HG02981 (cell line): ENCODE data around the gene LINGO3.

Experiments used
- ATAC-seq: cut with Tn5 transposase; IDR thresholded peaks from one replicate; pipeline ENCODE4 v1.9.1; 2021; ENCODE audit warnings: mild to moderate bottlenecking, moderate library complexity; ENCODE audit not compliant: unreplicated experiment

LINGO3 gene

DNA sequence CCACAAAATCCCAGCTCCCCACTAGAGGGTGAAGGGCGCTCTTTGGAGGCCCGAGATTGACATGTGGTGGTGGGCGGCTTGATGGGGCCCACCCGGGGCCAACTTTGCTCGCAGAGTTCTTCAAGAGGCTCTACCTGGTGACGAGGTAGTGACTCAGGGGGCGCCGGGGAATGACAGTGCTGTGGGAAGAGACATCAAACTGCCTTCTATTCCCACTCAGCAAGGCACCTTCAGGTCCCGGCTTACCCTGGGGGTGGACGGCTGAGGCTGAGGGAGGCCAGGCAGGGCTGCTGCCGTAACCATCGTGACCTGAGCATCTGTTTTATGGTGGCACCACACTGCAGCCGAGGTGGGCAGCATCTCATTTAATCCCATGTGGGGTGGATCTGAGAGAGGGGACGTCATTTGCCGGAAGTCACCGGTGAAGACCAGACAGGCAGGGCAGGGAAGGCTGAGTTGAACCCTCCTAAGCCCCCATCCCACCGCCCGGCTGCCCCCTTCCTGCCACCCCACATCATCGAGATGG lies 1.6 kb downstream of the LINGO3 start:
- ATAC-seq = no peak

DNA sequence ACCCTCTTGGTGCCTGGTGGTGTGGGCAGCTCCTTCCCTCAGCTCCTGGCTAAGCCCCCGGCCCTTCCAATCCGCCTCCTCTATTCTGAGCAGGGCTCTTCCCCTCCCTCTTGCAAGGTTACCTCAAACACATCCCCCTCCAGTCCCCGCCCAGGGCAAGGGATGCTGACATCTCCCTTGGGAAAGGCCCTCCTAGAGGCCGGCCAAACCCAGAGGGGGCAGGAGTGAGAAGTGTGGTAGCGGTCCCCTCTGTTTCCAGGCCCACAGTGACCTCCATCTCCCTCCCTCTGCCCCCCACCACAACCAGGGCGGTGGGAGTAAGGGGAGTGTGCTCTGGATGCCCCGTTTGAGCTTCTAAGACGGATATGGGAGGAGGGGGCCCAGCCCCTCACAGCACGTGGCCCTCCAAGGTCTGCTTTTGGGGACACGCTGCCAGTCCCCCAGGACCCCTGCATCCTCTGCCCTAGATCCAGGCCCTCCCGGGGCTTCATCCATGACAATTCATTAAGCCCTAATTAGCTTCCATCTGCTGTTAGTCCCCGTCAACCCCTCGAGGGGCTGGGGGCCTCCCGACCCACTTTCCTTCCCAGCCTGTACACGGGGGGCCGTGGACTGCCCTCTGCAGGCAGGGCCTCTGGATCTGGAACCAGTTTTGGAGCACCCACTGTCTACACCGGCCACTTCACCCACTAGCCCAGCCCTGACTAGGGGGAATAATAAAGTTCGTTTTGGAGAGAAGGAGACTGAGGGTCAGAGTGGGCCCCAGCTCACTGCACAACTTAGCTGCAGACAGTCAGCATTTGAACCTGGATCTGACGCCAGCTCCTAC lies 2.3 kb downstream of the LINGO3 start:
- ATAC-seq = no peak

DNA sequence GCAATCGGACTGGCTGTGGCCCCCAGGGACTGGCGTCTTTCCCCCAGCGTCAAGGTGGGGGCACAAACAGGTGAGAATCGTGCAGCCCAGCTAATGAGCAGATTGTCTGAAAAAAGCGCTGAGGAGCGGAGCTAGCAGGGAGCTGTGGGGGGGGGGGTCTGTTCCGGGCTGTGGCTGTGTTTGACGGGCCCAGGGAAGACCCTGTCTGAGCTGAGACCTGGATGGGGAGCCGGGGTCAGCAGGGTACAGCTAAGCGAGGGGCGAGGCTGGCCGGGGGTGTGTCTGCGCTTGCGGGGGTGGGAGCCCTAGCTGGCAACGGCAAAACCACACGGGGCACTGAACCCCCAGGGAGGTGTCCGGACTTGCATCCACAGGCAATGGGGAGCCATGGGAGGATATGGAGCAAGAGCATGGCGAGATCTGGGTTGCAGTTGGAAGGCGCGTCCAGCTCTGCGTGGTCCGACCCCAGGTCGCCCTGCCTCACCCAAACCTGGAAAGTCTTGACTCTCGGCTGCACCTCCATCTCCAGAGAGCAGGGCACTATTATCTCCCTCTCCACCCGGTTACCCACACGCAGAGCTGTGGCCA lies 4.6 kb downstream of the LINGO3 start:
- no peak for ATAC-seq

DNA sequence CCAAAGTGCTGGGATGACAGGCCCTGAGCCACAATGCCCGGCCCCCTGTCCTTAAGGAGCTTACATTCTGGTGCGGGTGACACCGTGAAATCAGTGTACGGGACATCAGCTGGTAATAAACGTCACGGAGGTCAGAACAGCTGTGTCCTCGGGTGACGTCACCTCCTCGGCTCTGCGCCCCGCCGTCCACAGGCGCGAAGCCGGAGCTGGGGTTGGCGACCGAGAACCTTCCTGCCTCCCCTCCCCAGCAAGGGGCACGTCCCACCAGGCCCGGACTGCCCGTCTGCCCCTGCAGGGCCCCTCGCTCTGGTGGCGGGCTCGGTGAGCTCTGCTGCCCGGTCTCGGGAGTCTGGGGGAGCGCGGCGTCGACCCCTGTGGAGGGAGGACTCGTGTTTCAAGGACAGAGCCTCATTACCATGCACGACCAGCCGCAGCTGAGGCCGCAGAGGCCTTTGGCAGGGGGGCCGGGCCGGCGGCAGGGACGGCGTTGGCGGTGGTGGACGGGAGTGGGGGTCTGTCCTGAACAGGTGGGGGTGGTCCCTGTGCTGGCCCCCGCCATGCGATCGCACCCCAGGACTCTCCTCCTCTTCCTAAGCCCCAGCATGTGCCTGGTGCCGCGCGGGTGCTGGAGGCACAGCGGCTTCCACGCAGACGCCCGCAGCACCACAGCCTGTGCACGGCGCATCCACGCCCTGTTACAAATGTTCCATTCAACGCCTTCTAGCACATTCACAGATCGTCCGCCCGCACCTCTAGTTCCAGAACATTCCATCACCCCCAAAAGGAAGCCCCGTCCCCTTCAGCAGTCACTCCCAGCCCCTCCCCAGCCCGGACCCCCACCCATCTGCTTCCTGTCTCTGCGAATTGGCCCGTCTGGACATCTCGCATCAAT lies 5.4 kb downstream of the LINGO3 start:
- ATAC-seq = no peak

DNA sequence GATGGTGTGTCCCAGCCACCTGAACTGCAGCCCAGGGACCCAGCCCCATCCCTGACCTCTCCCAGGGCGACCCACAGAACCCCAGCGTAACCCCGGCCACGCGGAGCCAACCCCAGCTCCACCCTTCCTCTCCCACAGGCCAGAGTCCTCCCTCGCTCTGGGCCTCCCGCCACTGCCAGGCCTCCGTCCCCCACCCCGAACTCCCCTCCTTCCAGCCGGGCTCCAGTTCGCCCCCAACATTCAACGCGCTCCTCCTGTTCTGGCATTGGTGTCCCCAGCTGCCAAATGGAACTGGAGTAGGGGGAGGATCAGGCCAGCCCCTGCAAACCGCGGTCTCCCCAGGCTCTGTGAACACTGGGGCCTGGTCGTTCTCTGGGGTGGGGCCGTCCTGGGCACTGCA lies 7.4 kb downstream of the LINGO3 start:
- no peak for ATAC-seq

DNA sequence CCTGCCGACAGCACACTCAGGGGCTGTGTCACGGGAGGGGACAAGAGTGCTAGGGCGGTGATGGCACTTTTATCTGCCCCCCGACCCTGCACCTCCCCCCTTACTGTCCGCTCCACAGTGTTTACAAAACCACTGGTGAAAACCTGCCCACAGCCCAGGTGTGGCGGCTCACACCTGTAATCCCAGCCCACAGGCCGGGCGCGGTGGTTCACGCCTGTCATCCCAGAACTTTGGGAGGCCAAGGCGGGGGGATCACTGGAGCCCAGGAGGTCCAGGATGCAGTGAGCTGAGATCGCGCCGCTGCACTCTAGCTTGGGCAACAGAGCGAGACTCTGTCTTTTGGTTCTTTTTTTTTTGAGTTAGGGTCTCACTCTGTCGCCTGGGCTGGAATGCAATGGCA lies 11.8 kb downstream of the LINGO3 start:
- no peak for ATAC-seq

DNA sequence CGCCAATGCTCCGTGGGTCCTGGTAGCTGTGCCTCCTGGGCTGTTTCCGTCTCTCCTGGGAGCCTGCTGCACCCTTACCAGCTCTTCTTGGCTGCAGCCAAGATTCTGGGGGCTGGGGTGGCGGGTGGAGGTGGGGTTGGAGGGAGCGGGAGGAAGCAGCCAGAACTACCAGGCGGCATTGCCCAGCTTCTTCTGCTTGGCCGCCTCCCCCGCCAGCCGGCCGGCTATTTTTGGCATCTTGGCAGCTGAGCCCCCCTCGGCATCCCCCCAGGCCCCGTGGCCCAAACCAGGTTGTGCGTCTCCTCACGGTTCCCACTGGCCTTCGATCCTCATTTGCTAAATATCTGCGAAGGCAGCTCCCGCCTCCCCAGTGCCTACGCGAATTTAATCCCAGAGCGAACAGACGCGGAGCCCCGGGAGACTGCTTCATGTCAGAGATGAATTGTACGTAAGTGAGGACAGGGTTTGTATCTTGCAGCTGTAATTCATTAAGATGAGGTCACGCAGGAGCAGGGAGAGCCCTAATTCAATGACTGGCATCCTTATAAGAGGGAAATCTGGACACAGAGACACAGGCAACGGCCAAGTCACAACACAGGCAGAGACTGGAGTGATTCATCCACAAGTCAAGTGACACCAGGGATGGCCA lies 13.1 kb downstream of the LINGO3 start:
- no peak for ATAC-seq

DNA sequence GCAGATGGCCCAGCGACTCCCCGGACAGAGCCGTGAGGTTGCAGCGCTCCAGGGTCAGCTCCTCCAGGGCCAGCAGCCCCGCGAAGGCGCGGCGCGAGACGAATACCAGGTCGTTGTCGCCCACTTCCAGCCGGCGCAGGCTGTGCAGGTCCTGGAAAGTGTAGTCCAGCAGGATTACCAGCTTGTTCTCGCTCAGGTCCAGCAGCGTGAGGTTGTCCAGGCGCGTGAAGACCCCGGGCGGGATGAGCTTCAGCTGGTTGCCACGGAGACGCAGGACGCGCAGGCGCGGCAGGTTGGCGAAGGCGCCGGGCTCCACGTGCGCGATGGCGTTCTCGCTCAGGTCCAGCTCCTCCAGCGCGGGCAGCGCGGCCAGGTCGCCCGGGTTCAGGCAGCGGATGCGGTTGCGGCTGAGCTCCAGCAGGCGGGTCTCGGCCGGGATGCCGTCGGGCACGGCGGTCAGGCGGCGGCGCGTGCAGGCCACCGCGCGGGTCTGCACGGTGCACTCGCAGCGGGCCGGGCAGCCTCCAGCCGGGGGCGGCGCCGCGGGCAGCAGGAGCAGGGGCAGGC lies 16.7 kb downstream of the LINGO3 start:
- ATAC-seq = no peak

DNA sequence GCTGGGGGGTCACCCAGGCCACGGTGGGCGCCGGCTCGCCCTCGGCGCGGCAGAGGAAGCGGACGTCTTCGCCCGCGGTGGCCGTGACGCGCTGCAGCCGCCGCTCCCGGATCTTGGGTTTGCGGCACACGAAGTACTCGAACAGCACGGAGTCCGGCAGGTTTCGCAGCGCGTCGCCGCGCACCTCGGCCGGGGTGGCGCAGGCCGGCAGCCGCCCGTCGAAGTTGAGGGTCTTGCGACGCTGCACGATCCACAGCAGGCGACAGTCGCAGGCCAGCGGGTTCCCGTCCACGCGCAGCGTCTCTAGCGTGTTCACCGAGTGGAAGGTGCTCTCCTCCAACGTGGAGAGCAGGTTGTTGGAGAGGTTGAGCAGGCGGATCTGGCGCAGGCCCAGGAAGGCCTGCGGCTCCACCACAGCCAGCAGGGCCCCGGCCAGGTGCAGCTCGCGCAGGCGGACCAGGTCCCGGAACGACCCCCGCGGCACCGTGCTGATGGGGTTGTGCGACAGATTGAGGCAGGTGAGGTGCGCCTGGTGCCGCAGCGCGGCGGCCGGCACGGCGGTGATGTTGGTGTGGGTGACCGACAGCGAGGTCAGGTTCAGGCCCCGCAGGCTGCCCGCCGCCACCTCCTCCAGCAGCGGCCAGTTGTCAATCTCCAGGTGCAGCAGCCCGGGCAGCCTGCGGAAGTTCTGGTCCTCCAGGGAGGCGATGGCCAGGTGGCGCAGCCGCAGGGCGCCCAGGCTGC lies 17.3 kb downstream of the LINGO3 start:
- ATAC-seq = no peak

DNA sequence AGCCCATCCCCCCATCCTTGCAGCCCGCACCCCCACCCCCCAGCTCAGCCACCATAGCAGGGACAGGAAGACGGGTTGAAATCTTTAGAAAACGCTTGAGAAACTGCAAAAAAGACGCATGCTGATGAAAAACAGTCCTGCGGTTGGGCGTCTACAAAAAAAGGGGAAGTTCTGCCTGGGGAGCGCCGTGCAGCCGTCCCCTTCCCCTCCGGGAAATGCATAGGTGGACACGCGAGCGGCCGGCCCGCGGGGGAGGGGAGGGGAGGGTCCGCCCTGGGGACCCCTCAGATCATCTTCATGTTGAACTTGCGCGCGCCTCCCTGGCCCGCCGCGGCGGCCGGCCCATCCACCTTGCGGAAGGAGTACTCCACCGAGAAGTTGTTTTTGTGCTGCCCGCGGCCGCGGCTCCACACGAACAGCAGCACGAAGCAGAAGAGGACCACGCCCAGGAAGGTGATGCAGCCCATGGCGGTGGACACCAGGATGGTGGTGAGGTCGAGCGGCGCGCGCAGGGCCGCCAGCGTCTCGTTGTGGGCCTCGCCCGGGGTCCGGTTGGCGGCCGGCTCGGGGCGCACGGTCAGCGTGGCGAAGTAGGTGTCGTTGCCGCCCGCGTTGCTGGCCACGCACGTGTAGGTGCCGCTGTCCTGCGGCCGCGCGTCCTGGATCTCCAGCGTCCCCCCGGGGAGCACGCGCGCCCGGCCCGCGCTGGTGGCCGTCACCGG lies 18.1 kb downstream of the LINGO3 start:
- no peak for ATAC-seq

DNA sequence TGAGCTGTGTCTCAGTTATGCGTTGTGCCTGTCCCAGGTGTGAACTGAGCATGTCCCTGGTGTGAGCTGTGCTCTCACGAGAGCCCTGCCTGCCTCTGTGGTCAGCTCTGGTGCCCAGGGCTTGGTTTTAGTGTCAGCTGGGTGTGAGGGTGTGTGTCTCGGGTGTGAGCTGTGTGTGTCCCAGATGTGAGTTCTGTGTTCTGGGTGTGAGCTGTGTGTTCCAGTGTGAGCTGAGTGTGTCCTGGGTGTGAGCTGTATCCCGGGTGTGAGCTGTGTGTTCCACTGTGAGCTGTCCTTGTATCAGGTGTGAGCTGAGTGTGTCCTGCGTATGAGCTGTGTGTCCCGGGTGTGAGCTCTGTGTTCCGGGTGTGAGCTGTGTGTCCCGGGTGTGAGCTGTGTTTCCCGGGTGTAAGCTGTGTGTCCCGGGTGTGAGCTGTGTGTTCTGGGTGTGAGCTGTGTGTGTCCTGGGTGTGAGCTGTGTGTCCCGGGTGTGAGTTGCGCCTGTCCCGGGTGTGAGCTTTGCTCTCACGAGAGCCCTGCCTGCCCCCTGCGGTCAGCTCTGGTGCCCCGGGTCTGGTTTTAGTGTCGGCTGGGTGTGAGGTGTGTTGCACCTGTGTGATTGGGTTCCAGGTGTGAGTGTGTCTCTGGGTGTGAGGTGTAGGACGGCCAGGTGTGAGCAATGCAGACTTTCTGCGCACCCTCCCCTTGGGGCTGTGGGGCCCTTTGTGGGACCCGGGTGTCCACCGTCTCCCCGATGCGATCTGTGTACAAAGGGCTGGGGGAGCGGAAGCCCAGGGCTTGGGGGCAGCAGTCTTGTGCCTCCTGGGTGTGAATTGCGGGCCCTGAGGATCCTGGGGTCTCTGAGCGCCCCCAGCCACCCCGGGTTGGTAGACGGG lies 18.9 kb downstream of the LINGO3 start:
- ATAC-seq = no peak

DNA sequence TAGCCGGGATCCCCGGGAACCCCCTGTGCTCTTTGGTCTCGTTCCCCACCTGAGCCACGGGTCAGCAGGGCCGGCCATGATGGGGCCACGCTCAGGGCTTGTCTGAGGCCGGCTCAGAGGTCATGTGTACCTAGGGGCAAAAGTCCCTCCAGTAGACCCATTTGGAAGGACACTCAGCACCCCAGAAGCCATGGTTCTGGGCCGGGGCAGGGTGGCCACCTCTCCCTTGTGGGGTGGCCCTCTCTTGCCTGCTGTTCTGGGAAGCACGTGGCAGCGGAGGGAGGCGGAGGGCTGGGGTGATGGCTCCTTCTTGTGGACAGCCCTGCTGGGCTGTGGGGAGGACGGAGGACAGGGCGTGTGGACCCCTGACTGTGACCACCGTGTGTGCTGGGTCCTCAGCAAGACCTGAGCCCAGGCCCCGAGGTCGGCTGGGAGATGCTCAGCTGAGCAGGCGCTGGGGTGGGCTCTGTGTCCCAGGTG lies 19.6 kb downstream of the LINGO3 start:
- no peak for ATAC-seq

DNA sequence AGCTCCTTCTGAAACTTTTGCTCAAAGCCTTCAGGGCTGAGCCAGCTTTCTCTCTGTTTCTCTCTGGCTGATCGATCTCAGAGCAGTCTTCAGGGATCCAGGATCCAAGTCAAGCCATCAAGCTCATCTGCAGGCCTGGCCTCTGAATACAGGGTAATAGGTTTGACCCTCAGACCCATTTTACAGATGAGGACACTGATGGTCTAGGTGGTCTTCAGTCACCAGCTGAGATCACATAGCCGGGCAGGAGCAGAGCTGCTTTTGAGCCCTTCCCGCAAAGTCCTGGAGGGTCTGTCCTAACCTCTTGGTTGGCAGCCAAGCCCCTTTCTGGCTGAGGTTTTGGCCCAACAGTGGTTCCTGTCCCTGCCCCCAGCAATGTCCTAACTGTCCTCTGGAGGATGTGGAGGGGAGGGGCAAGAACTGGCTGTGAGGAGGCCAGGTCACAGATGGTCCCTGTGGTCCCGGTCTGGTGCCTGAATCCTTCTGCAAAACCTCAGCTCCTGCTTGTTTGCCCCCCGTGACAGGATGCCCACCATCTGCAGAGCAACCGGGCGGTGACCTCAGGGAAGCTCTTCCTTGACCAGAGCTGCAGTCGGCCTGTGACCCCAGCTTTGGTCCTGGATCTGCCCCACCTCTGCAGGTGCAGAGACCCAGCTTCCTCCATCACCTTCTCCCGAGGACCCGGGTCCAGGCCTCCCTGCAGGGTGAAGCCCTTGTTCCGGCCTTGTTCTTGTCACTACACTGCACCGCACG lies 20.2 kb downstream of the LINGO3 start:
- no peak for ATAC-seq

DNA sequence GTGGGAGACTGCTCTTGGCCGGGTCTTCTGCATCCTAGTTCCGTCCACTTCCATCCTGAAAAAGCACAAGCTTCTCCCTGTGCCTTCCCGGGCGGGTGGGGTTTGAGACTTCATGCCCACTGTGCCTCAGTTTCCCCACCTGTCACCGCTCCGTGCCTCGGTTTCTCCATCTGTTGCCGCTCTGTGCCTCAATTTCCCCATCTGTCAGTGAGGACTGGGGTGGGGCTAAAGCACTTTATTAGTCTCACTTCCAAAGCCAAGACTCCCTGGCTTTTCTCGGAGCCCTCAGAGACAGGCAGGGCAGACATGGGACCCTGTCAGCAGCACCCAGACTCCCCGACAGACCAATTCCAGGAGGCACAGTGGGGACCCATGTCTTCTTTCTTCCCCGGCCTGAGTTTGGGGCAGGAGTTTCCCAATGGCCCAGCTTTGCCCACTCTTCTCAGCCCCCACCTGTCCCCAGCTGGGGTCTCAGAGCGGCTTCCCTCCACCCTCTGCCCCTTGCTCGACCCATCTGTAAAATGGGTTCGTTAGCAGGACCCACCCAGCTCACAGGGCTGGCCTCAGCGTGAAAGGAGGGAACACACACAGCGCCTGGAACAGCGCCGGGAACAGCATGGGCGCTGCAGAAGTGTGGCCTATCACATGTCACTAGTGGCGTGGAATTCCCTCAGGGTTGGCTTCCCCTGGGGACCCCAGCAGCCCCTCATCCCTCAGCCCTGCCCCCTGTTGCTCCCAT lies 21.4 kb downstream of the LINGO3 start:
- no peak for ATAC-seq

DNA sequence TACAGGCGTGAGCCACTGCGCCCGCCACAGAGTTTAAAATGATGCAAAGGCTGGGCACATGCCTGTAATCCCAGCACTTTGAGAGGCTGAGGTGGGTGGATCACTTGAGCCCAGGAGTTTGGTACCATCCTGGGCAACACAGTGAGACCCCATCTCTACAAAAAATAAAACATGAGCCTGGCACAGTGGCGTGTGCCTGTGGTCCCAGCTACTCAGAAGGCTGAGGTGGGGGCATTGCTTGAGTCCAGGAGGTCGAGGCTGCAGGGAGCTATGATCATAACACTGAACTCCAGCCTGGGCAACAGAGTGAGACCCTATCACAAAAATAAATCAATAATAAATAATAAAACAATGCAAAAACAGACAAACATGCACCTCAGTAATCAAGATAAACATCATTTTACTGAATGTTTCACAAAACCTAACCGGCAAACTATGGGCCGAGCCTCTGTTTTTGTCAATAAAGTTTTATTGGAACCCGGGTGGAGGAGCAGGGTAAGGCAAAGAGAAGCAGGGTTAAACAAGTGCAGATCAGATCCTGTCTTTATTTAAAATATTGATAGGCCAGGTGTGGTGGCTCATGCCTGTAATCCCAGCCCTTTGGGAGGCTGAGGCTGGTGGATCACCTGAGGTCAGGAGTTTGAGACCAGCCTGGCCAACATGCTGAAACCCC lies 24.0 kb downstream of the LINGO3 start:
- ATAC-seq = no peak

DNA sequence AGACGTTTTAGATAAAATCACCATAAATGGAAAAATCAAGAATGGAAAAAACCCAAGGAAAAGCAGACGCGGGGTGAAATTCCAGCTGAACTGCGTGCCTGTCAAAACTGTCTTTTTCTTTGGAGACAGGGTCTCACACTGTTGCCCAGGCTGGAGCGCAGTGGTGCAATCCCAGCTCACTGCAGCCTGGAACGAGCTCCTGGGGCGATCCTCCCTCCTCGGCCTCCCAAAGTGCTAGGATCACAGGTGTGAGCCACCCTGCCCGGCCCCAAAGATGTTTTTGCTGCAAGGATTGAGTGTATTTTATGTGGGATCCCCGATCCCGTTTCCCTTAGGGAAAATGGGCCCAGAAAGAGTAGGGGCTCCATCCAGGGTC lies 25.1 kb downstream of the LINGO3 start:
- no peak for ATAC-seq
